HUES48 (cell line): ENCODE measurements around the gene HOXA2.

Source experiments
- H3K27ac ChIP-seq: one replicate; pipeline ENCODE4 v1.7.0; 2013; ENCODE audit warnings: low read depth, low read length, inconsistent platforms
- H3K27me3 ChIP-seq: 2 replicates; pipeline ENCODE4 v1.6.1; 2013; ENCODE audit warnings: mild to moderate bottlenecking, low read length; ENCODE audit not compliant: control insufficient read depth, insufficient read depth
- H3K36me3 ChIP-seq: 2 replicates; pipeline ENCODE4 v1.6.1; 2013; ENCODE audit warnings: low read length; ENCODE audit not compliant: control insufficient read depth, insufficient read depth
- H3K4me1 ChIP-seq: 2 replicates; pipeline ENCODE4 v1.6.1; 2013; ENCODE audit warnings: mild to moderate bottlenecking, low read length; ENCODE audit not compliant: control insufficient read depth, insufficient read depth
- H3K4me3 ChIP-seq: 2 replicates; pipeline ENCODE4 v1.5.1; 2013; ENCODE audit warnings: mild to moderate bottlenecking, low read depth, low read length
- H3K9ac ChIP-seq: 2 replicates; pipeline ENCODE4 v1.6.1; 2013; ENCODE audit warnings: mild to moderate bottlenecking, low read depth, low read length, moderate library complexity
- H3K9me3 ChIP-seq: 2 replicates; pipeline ENCODE4 v1.6.1; 2013; ENCODE audit warnings: low read length; ENCODE audit not compliant: control insufficient read depth, insufficient read depth

Gene HOXA2

GRCh38 chr7:27145914-27146412 lies 43.5 kb upstream of the HOXA2 start:
- Histone ChIP-seq H3K4me1 (peaks cover 9% of the 10 kb centered on the region; the same call in 1 of the 2 replicates), H3K36me3 (no peaks in the 10 kb centered on the region), H3K27me3 (peaks cover 100% of the 10 kb centered on the region), H3K4me3 (no peak overlapping the region), H3K9ac (no peak overlapping the region), H3K9me3 (no peaks in the 10 kb centered on the region), H3K27ac (no peak overlapping the region)

GRCh38 chr7:27145165-27145913 lies 42.9 kb upstream of the HOXA2 start:
- no peaks in the 10 kb centered on the region for H3K36me3 ChIP-seq
- no peak overlapping the region for H3K9ac ChIP-seq
- H3K27me3 ChIP-seq: peaks cover 100% of the 10 kb centered on the region
- H3K4me1 ChIP-seq: peaks cover 5% of the 10 kb centered on the region; the same call in 1 of the 2 replicates
- H3K27ac ChIP-seq: no peak overlapping the region
- no peak overlapping the region for H3K4me3 ChIP-seq
- H3K9me3 ChIP-seq: no peaks in the 10 kb centered on the region

DNA sequence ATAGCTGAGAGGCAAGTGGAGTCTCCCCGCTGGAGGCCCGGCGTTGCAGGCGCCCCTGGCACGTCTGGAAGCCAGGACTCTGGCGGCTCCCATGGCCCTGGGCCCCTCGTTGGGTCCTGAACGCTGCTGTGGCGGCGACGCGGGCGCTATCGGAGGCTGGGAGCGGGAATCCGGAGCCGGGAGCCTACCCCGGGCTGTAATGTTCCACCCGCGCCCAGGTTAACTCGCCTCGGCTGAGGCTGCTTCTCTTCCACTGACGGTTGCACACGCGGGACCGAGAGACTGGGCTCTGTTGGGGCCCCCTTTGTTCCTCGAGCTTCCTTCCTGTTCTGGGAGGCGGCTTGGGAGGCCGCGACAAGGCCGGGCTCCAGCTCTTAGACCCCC lies 42.3 kb upstream of the HOXA2 start:
- Histone ChIP-seq H3K4me3 (no peak overlapping the region), H3K9me3 (no peaks in the 10 kb centered on the region), H3K36me3 (no peaks in the 10 kb centered on the region), H3K4me1 (peaks cover 4% of the 10 kb centered on the region; the same call in 1 of the 2 replicates), H3K27ac (no peak overlapping the region), H3K27me3 (peaks cover 100% of the 10 kb centered on the region), H3K9ac (no peak overlapping the region)

- Histone ChIP-seq H3K27me3 (peaks cover 100% of the 10 kb centered on the region), H3K36me3 (no peaks in the 10 kb centered on the region), H3K9ac (no peak overlapping the region), H3K4me1 (peaks cover 4% of the 10 kb centered on the region; the same call in 1 of the 2 replicates), H3K9me3 (no peaks in the 10 kb centered on the region), H3K27ac (no peak overlapping the region), H3K4me3 (no peak overlapping the region)
Measured at GRCh38 chr7:27143950-27144780, 41.7 kb upstream of the HOXA2 start.

GRCh38 chr7:27143023-27143949 lies 40.8 kb upstream of the HOXA2 start, which contains the start of gene HOXA5:
Gene HOXA5 (minus strand): TSS chr7:27143681. CDS start chr7:27143607, 74 bp downstream.
- H3K4me1 ChIP-seq: peaks cover 4% of the 10 kb centered on the region; the same call in 1 of the 2 replicates
- H3K27ac ChIP-seq: no peak within 1 kb of the TSS
- H3K4me3 ChIP-seq: peak within 1 kb of the TSS; percentile 60

DNA sequence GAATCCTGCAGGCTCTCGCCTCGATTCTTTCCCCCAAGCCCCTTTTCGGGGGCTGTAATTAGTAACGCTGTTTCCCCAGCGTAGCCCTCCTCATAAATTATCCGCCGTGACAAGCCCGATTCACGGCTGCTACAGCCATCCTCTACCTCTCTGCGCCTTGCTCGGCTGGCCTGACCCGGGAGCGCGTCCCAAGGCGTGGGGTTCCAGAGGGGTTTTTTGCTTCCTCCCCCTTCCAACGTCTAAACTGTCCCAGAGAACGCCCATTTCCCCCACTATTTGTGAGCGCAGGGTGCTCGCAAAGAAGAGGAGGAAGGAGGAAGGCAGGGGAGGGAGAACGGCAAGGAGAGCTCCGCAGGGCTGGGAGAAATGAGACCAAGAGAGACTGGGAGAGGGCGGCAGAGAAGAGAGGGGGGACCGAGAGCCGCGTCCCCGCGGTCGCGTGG lies 40.1 kb upstream of the HOXA2 start:
- peak overlapping the region; percentile 60; the same call in 1 of the 2 replicates for H3K4me3 ChIP-seq
- H3K36me3 ChIP-seq: no peaks in the 10 kb centered on the region
- no peak overlapping the region for H3K27ac ChIP-seq
- peaks cover 4% of the 10 kb centered on the region; the same call in 1 of the 2 replicates for H3K4me1 ChIP-seq
- H3K9me3 ChIP-seq: no peaks in the 10 kb centered on the region
- no peak overlapping the region for H3K9ac ChIP-seq
- peaks cover 100% of the 10 kb centered on the region for H3K27me3 ChIP-seq

More at GRCh38 chr7:27143023-27143949, 40.8 kb upstream of the HOXA2 start, which contains the start of gene HOXA5:
- no peaks in the 10 kb centered on the region for H3K36me3 ChIP-seq
- H3K27me3 ChIP-seq: peaks cover 100% of the 10 kb centered on the region
- no peak within 1 kb of the TSS for H3K9ac ChIP-seq
- no peaks in the 10 kb centered on the region for H3K9me3 ChIP-seq

DNA sequence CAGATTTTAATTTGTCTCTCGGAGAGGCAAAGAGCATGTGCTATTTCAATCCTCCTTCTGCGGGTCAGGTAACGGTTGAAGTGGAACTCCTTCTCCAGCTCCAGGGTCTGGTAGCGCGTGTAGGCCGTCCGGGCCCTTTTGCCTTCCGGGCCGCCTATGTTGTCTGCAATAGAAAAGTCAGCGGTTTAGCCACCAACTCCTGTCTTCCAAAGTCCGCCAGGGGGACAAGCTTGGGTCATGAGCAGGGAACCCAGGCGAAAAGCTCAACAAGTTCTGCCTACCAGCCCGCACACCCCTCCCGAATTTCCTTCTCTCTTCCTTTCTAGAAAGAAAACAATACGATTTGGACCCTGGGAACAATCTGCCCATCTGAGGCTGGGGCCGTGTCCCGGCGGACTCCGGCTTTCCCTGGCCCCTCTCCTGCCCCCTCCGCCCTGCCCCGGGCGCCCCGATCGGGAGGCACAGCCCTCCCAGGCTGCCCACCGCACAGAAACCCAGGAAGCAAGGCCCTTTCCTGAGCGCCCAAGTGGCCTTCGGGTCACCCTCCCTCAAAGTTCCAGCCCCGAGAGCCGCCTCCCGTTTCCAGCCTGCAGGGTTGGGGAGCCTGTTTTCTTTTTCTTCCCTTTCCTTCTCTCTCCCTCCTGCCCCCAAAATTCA lies 39.6 kb upstream of the HOXA2 start:
- no peak overlapping the region for H3K4me3 ChIP-seq
- peaks cover 100% of the 10 kb centered on the region for H3K27me3 ChIP-seq
- no peaks in the 10 kb centered on the region for H3K9me3 ChIP-seq
- H3K9ac ChIP-seq: no peak overlapping the region
- H3K4me1 ChIP-seq: 0 out of 2 replicates have a peak, but pooled peaks cover 4% of the 10 kb centered on the region
- no peaks in the 10 kb centered on the region for H3K36me3 ChIP-seq
- H3K27ac ChIP-seq: no peak overlapping the region

- no peak overlapping the region for H3K4me3 ChIP-seq
- H3K36me3 ChIP-seq: no peaks in the 10 kb centered on the region
- peaks cover 100% of the 10 kb centered on the region for H3K27me3 ChIP-seq
- no peak overlapping the region for H3K27ac ChIP-seq
- H3K4me1 ChIP-seq: 0 out of 2 replicates have a peak, but pooled peaks cover 4% of the 10 kb centered on the region
- H3K9ac ChIP-seq: no peak overlapping the region
- H3K9me3 ChIP-seq: no peaks in the 10 kb centered on the region
Measured at GRCh38 chr7:27141137-27141922, 38.8 kb upstream of the HOXA2 start.

DNA sequence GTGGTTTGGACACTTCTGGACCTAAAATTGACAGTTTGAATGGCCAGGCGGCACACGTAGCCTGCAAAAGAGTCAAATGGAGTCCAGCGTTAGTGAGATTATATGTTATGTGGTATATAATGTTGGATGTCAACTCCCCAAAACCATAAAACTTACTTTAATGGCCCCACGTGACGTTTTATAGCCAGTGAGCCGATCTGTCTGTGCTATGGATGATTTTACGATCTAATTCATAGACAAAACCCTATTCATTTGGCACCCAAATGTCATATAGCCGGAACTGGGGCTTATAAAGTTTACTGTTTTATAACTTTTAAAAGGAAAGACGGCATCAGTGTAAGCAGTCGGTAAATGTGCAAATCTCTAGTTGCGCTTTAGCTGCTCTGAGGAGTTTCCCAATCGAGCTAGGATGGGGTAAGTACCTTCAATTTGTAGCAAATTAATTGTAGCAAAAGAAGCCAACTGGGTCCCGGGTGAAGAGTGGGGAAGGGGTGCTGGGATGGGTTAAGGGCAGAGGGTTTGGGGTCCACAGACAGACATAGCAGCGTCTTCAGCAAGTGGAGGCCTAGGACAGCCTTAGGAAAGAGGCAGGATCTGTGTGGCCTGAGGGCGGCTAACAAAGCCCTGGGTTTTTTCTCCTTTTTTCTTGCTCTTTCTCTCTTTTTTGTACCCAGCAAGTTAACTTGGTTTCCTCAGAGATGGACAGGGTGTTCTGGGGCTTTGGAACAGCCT lies 37.8 kb upstream of the HOXA2 start:
- H3K9me3 ChIP-seq: no peaks in the 10 kb centered on the region
- 0 out of 2 replicates have a peak, but pooled peaks cover 4% of the 10 kb centered on the region for H3K4me1 ChIP-seq
- no peak overlapping the region for H3K27ac ChIP-seq
- peaks cover 100% of the 10 kb centered on the region for H3K27me3 ChIP-seq
- no peak overlapping the region for H3K4me3 ChIP-seq
- H3K9ac ChIP-seq: no peak overlapping the region
- H3K36me3 ChIP-seq: no peaks in the 10 kb centered on the region
